Panc1 (cell line): ENCODE measurements around the gene PHKB. TPM values are rescaled to one million over a fixed set of nuclear protein-coding genes. Genes with fewer than 3 reads are reported as not detected.

Experiments
- ATAC-seq: fragments of 200-7000 bp; cut with Tn5 transposase; 2 replicates; pipeline ENCODE4 v1.9.1; 2020; ENCODE audit warnings: mild to moderate bottlenecking, moderate library complexity
- BruUV-seq: library from RNA; stranded (reverse); fragments of 400-500 nt; replicated peaks from 2 replicates; lab custom pipeline; 2021; lab: Mats Ljungman, UMichigan
- CTCF ChIA-PET: fragments of 300-600 bp; sonication (Branson Sonifier 250); formaldehyde crosslinking; loops from one replicate; lab custom pipeline; 2022; ENCODE audit warnings: antibody characterized with exemption; lab: Charles Lee
- POLR2A ChIA-PET: fragments of 300-600 bp; sonication (Branson Sonifier 250); formaldehyde crosslinking; loops from one replicate; lab custom pipeline; 2022; ENCODE audit warnings: antibody characterized with exemption; lab: Charles Lee
- DNase-seq: peaks from one replicate; pipeline ENCODE4 v3.0.0-alpha.2; 2010; ENCODE audit warnings: low read depth, low spot score
- H3K27ac ChIP-seq: 2 replicates; pipeline ENCODE4 v1.5.1; 2011; ENCODE audit warnings: mild to moderate bottlenecking, low read length, inconsistent platforms
- H3K27me3 ChIP-seq: fragments of 200-500 bp; sonication (Bioruptor generic); 2 replicates; pipeline ENCODE4 v1.6.0; 2014; ENCODE audit warnings: low read length, inconsistent platforms; ENCODE audit not compliant: control insufficient read depth, insufficient read depth
- H3K36me3 ChIP-seq: fragments of 200-500 bp; sonication (Bioruptor generic); 2 replicates; pipeline ENCODE4 v1.5.1; 2014; ENCODE audit warnings: inconsistent platforms, mild to moderate bottlenecking, low read length, moderate library complexity; ENCODE audit not compliant: control insufficient read depth, insufficient read depth
- H3K4me1 ChIP-seq: 2 replicates; pipeline ENCODE4 v1.5.1; 2011; ENCODE audit warnings: inconsistent platforms, mild to moderate bottlenecking, low read length, moderate library complexity; ENCODE audit not compliant: control insufficient read depth, insufficient read depth
- H3K4me3 ChIP-seq, 2 experiments: 2 replicates each; pipeline ENCODE4 v1.5.1; 2011 to 2012; ENCODE audit warnings: low read depth in 2 of 2, low read length in 2 of 2, mild to moderate bottlenecking in 2 of 2, inconsistent platforms in 1 of 2, moderate library complexity in 1 of 2
- H3K9me3 ChIP-seq: fragments of 200-500 bp; sonication (Bioruptor generic); 2 replicates; pipeline ENCODE4 v1.5.1; 2014; ENCODE audit warnings: low read depth, mild to moderate bottlenecking, inconsistent platforms, low read length, moderate library complexity; ENCODE audit not compliant: control insufficient read depth, insufficient read depth
- CTCF ChIP-seq: fragments of 450-650 bp; IDR thresholded peaks from 2 replicates; pipeline ENCODE4 v1.5.1; 2017; ENCODE audit warnings: mild to moderate bottlenecking
- POLR2AphosphoS5 ChIP-seq: IDR thresholded peaks from 2 replicates; pipeline ENCODE4 v1.6.1; 2012; ENCODE audit warnings: mild to moderate bottlenecking, low read depth, low read length, moderate library complexity
- REST ChIP-seq, 2 experiments: IDR thresholded peaks; 2 replicates each; pipeline ENCODE4 v1.6.1; 2011 to 2012; ENCODE audit warnings: low read depth in 2 of 2, control low read depth in 1 of 2, low read length in 1 of 2, mild to moderate bottlenecking in 1 of 2, moderate library complexity in 1 of 2; ENCODE audit not compliant: insufficient read depth in 1 of 2
- SIN3A ChIP-seq: IDR thresholded peaks from 2 replicates; pipeline ENCODE4 v1.6.1; 2012; ENCODE audit warnings: low read depth, mild to moderate bottlenecking, low read length, moderate library complexity, borderline replicate concordance; ENCODE audit not compliant: insufficient read depth
- TCF7L2 ChIP-seq: IDR thresholded peaks from 2 replicates; pipeline ENCODE4 v1.6.1; 2011; ENCODE audit warnings: mild to moderate bottlenecking, low read depth, low read length, inconsistent platforms
- in situ Hi-C: cut with HindIII; loops from 2 replicates; pipeline ENCODE4 v1.10.0; 2016; ENCODE audit warnings: low sequenced_read_pairs, low pct_unique_long_range_greater_than_20kb
- intact Hi-C: fragments of 100-400 bp; cut with micrococcal nuclease; formaldehyde crosslinking; loops from one replicate; pipeline ENCODE4 v1.10.0; 2022; ENCODE audit not compliant: unreplicated experiment
- total RNA-seq: library from RNA; stranded (reverse); gene quantifications from one replicate; pipeline ENCODE4 v1.2.1, GENCODE V29; 2021; ENCODE audit not compliant: unreplicated experiment

The PHKB gene
- total RNA-seq, 1 experiment from 2014 or later, result 29.5 TPM

GRCh38 chr16:47507701-47508100, 46.6 kb downstream of the PHKB start:
- Histone ChIP-seq H3K36me3 (no peaks in the 10 kb centered on the region; the same call in 1 of the 2 replicates), H3K27ac (no peak overlapping the region), H3K4me3 (no peak overlapping the region), H3K27me3 (no peaks in the 10 kb centered on the region), H3K4me1 (no peaks in the 10 kb centered on the region), H3K9me3 (no peaks in the 10 kb centered on the region)
- BruUV-seq, result no TSS peak
- ChIA-PET CTCF (no interaction called here), POLR2A (interaction anchor here (0.6 kb wide), 1 partner anchor 36 kb away, joined by 3 read pairs; no protein-coding TSS in a partner anchor)
- ATAC-seq, result no peak
- DNase-seq, result no peak
- in situ Hi-C loops (no loop called here), intact Hi-C loops (no loop called here)
- TF ChIP-seq REST (IDR thresholded peaks at IDR 0.05; ENCODE audit: insufficient read depth in 1 of 2, low read depth in 2 of 2, low read length in 1 of 2), result no peak
- TF ChIP-seq TCF7L2, result no peak
- TF ChIP-seq CTCF, result no peak
- TF ChIP-seq POLR2AphosphoS5, result no peak
- no peak for TF ChIP-seq SIN3A

- POLR2A ChIA-PET, result no interaction called here
- BruUV-seq, result no TSS peak
- no peaks in the 10 kb centered on the region for H3K9me3 ChIP-seq
- H3K27ac ChIP-seq, result no peak overlapping the region
- no peak overlapping the region for H3K4me3 ChIP-seq
- H3K36me3 ChIP-seq, result peaks cover 2% of the 10 kb centered on the region; the same call in 1 of the 2 replicates
- no peak for TF ChIP-seq POLR2AphosphoS5
- no peak for TF ChIP-seq TCF7L2
- TF ChIP-seq SIN3A, result no peak
- TF ChIP-seq CTCF, result no peak
- no peak for TF ChIP-seq REST (IDR thresholded peaks at IDR 0.05; ENCODE audit: insufficient read depth in 1 of 2, low read depth in 2 of 2, low read length in 1 of 2)
- intact Hi-C loops (no loop called here), in situ Hi-C loops (no loop called here)
- H3K4me1 ChIP-seq, result no peaks in the 10 kb centered on the region
- ATAC-seq, result no peak
- no peak for DNase-seq
- no peaks in the 10 kb centered on the region for H3K27me3 ChIP-seq
- CTCF ChIA-PET, result no interaction called here
These were observed 50.8 kb downstream of the PHKB start for GRCh38 chr16:47511882-47512281.
